Inflammatory macrophage treated with lipopolysaccharide for 1 hour (primary cell): Measurements from ENCODE around the gene VTI1A.

Experiments
- DNase-seq, 2 donors: peaks; one replicate each; pipeline ENCODE4 v3.0.0-alpha.2; 2020 to 2022

VTI1A gene

GRCh38 chr10:112763916-112764520 is 317.0 kb downstream of the VTI1A start:
- no peak for DNase-seq

GRCh38 chr10:112765717-112766235 is 318.8 kb downstream of the VTI1A start:
- DNase-seq, result no peak

- DNase-seq, result no peak
These were observed 319.6 kb downstream of the VTI1A start for GRCh38 chr10:112766636-112767035.

- no peak for DNase-seq
These were observed 320.1 kb downstream of the VTI1A start for GRCh38 chr10:112767156-112767555.

GRCh38 chr10:112768121-112768520 is 321.1 kb downstream of the VTI1A start:
- no peak for DNase-seq

- no peak for DNase-seq
These were observed 322.1 kb downstream of the VTI1A start for GRCh38 chr10:112769081-112769480.

- no peak for DNase-seq
These were observed 322.8 kb downstream of the VTI1A start for GRCh38 chr10:112769611-112770370.

- DNase-seq, result no peak
These were observed 324.7 kb downstream of the VTI1A start for GRCh38 chr10:112771733-112772132.

- DNase-seq, result no peak
These were observed 326.8 kb downstream of the VTI1A start for GRCh38 chr10:112773783-112774182.

- DNase-seq, result no peak
These were observed 327.2 kb downstream of the VTI1A start for GRCh38 chr10:112774210-112774609.

- DNase-seq, result no peak
These were observed 327.8 kb downstream of the VTI1A start for GRCh38 chr10:112774798-112775197.

- DNase-seq, result no peak
These were observed 328.4 kb downstream of the VTI1A start for GRCh38 chr10:112775381-112775780.

- no peak for DNase-seq
These were observed 329.1 kb downstream of the VTI1A start for GRCh38 chr10:112775892-112776674.

- no peak for DNase-seq
These were observed 331.6 kb downstream of the VTI1A start for GRCh38 chr10:112778579-112778978.

GRCh38 chr10:112779025-112779770 is 332.2 kb downstream of the VTI1A start:
- no peak for DNase-seq

GRCh38 chr10:112782200-112782907 is 335.3 kb downstream of the VTI1A start:
- no peak for DNase-seq

- DNase-seq, result no peak
These were observed 336.5 kb downstream of the VTI1A start for GRCh38 chr10:112783351-112784021.

GRCh38 chr10:112784022-112784461 is 337.0 kb downstream of the VTI1A start:
- DNase-seq, result no peak

GRCh38 chr10:112785089-112785488 is 338.1 kb downstream of the VTI1A start:
- no peak for DNase-seq

- DNase-seq, result no peak
These were observed 342.2 kb downstream of the VTI1A start for GRCh38 chr10:112789248-112789647.

GRCh38 chr10:112790030-112790429 is 343.0 kb downstream of the VTI1A start:
- DNase-seq, result no peak
